Suprapubic skin (tissue), 4 donors: ENCODE data around the gene IL2RA. TPM values are rescaled to one million over a fixed set of nuclear protein-coding genes. Genes with fewer than 3 reads are reported as not detected.
"Not testable (repeated sequence)": the region's sequence is repeated elsewhere in the genome, so short reads cannot be mapped to it uniquely, and the experiment has no call there.

Experiments used
- DNase-seq, 2 donors: peaks; one replicate each; pipeline ENCODE4 v3.0.0-alpha.2; 2019; ENCODE audit warnings: low spot score in 2 of 2
- H3K27ac ChIP-seq: fragments of 200-600 bp; sonication (generic); one replicate; pipeline ENCODE4 v1.5.1; 2019
- H3K27me3 ChIP-seq: fragments of 200-600 bp; sonication (generic); one replicate; pipeline ENCODE4 v1.5.1; 2019
- H3K36me3 ChIP-seq: fragments of 200-600 bp; sonication (generic); one replicate; pipeline ENCODE4 v1.5.1; 2019
- H3K4me1 ChIP-seq: fragments of 200-600 bp; sonication (generic); one replicate; pipeline ENCODE4 v1.5.1; 2019
- H3K4me3 ChIP-seq: fragments of 200-600 bp; sonication (generic); one replicate; pipeline ENCODE4 v1.5.1; 2019; ENCODE audit warnings: mild to moderate bottlenecking
- H3K9me3 ChIP-seq: fragments of 200-600 bp; sonication (generic); one replicate; pipeline ENCODE4 v1.5.1; 2019
- CTCF ChIP-seq, 2 donors: fragments of 200-600 bp in 1 of 2; fragments of 450-650 bp in 1 of 2; sonication (generic) in 1 of 2; IDR thresholded peaks; one replicate each; pipeline ENCODE4 v1.5.1; 2016 to 2019; ENCODE audit warnings: antibody characterized with exemption in 2 of 2, mild to moderate bottlenecking in 1 of 2, moderate library complexity in 1 of 2
- EP300 ChIP-seq: sonication (generic); formaldehyde crosslinking; IDR thresholded peaks from one replicate; pipeline ENCODE4 v1.6.1; 2017; ENCODE audit warnings: antibody characterized with exemption
- POLR2A ChIP-seq, 2 donors: fragments of 450-650 bp; IDR thresholded peaks; one replicate each; pipeline ENCODE4 v1.6.1; 2017; ENCODE audit warnings: antibody characterized with exemption in 2 of 2, mild to moderate bottlenecking in 2 of 2, moderate library complexity in 2 of 2
- POLR2AphosphoS5 ChIP-seq, 3 donors: sonication (generic); formaldehyde crosslinking; IDR thresholded peaks; one replicate each; pipeline ENCODE4 v1.6.1; 2017; ENCODE audit warnings: antibody characterized with exemption in 3 of 3
- WGBS: methylation state at CpG from one replicate; pipeline ENCODE4 v1.1.5; 2018; 5-methylcytosine and 5-hydroxymethylcytosine counted together
- total RNA-seq, 4 donors: library from RNA; depleted of rRNA; stranded (reverse); fragments of >200 nt; gene quantifications; one replicate each; pipeline ENCODE4 v1.1.0, GENCODE V29; 2016

The IL2RA gene
- total RNA-seq, 4 donors from 2014 or later, result 0.21 to 0.70 TPM; not detected in 2

GRCh38 chr10:5961405-5962100, 100.6 kb downstream of the IL2RA start:
- WGBS, result 81% methylated on average over 24 of the region's 29 CpGs
- TF ChIP-seq POLR2A (IDR thresholded peaks at IDR 0.05), result no peak
- no peak for TF ChIP-seq POLR2AphosphoS5 (IDR thresholded peaks at IDR 0.05)
- TF ChIP-seq CTCF (IDR thresholded peaks at IDR 0.05), result no peak
- TF ChIP-seq EP300, result no peak
- no peak overlapping the region for H3K4me3 ChIP-seq
- peak; percentile 56 to 74 for DNase-seq
- H3K36me3 ChIP-seq, result peaks cover 48% of the 10 kb centered on the region
- no peaks in the 10 kb centered on the region for H3K4me1 ChIP-seq
- no peaks in the 10 kb centered on the region for H3K27me3 ChIP-seq
- no peaks in the 10 kb centered on the region for H3K9me3 ChIP-seq
- no peak overlapping the region for H3K27ac ChIP-seq

GRCh38 chr10:5960973-5961275, 101.2 kb downstream of the IL2RA start:
- H3K9me3 ChIP-seq, H3K27ac ChIP-seq, H3K27me3 ChIP-seq, DNase-seq, H3K4me1 ChIP-seq, H3K4me3 ChIP-seq: not testable (repeated sequence)
- WGBS, result 96% methylated on average over 10 of the region's 10 CpGs
- peaks cover 50% of the 10 kb centered on the region for H3K36me3 ChIP-seq

Other genes with a start within 250 kb of the IL2RA start
- 100 to 1,000 TPM; 243 to 270 (median 256) TPM for gene GDI2, start 248.9 kb downstream of the IL2RA start, total RNA-seq
- 10 to 100 TPM in 2 of 4 donors, 1 to 10 TPM in 2; 6.6 to 10.8 (median 9.7) TPM for gene ANKRD16, start 172.5 kb downstream of the IL2RA start, total RNA-seq
- gene FBH1, start 172.1 kb downstream of the IL2RA start, total RNA-seq, result 100 to 1,000 TPM in 2 of 4 donors, 10 to 100 TPM in 2; 70.9 to 131 (median 90.6) TPM
- gene IL15RA, start 84.8 kb downstream of the IL2RA start, total RNA-seq, result 10 to 100 TPM; 14.1 to 26.5 (median 16.4) TPM
- gene RBM17, start 26.7 kb upstream of the IL2RA start, total RNA-seq, result 10 to 100 TPM; 31.9 to 85.6 (median 42.9) TPM
- gene PFKFB3, start 140.6 kb upstream of the IL2RA start, total RNA-seq, result 100 to 1,000 TPM in 1 of 4 donors, 10 to 100 TPM in 3; 40.1 to 115 (median 52.2) TPM